Stimulated activated CD4-positive, alpha-beta T cell treated with anti-CD3 and anti-CD28 coated beads, Interleukin-4, amount 100 ng/mL, for 24 hours (primary cell): ENCODE data around the gene FUT4.
"Not testable (repeated sequence)": the region's sequence is repeated elsewhere in the genome, so short reads cannot be mapped to it uniquely, and the experiment has no call there.

ENCODE experiments used
- DNase-seq: peaks from one replicate; pipeline ENCODE4 v3.0.0-alpha.2; 2020

Gene FUT4

GRCh38 chr11:94568717-94569116 lies 25.0 kb downstream of the FUT4 start:
- no peak for DNase-seq

DNA sequence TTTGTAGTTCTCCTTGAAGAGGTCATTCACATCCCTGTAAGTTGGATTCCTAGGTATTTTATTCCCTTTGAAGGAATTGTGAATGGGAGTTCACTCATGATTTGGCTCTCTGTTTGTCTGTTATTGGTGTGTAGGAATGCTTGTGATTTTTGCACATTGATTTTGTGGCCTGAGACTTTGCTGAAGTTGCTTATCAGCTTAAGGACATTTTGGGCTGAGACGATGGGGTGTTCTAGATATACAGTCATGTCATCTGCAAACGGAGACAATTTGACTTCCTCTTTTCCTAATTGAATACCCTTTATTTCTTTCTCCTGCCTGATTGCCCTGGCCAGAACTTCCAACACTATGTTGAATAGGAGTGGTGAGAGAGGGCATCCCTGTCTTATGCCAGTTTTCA lies 29.3 kb downstream of the FUT4 start:
- not testable (repeated sequence) for DNase-seq

DNA sequence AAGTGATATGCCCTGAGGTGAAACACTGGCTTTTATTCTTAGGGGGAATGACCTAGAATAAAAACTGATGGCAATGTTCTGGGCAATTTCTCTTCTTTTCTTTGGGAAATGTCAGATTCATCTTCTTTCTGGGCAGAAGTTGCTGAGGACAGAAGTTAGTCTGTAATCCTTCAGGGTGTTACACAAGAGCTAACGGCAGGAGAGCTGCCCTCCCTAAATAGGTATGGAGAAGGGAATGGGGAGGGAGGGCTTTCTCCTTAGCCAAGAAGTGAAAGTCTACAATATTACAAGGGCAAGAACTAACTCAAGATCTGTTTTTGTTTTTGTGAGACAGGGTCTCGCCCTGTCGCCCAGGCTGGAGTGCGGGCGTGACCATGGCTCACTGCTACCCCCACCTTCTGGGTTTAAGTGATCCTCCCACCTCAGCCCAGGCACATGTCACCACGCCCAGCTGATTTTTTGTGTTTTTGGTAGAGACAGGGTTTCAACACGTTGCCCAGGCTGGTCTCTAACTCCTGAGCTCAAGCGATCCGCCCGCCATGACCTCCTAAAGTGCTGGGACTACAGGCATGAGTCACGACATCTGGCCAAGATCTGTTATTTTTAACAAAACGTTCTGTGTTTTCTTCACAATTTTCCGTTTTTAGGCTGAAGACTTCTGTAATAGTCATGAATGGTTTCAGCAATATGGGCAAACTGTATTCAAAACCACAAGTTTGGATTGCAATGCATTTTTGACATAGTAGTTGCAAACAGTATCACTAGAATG lies 30.7 kb downstream of the FUT4 start:
- no peak for DNase-seq

GRCh38 chr11:94576306-94576705 lies 32.6 kb downstream of the FUT4 start:
- DNase-seq: no peak

DNA sequence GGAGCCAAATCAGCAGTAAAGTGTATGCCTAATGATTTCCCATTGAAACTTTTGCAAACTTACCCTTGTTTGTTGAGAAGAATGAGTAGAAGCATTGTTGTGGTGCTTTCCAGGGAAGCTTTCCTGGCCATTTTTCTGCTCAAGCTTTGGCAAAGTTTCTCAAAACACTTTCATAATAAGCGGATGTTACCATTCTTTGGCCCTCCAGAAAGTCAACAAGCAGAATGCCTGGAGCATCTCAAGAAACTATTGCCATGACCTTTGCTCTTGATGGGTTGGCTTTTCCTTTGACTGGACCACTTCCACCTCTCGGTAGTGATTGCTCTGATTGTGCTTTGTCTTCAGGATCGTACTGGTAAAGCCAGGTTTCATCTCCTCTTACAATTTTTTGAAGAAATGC lies 34.1 kb downstream of the FUT4 start:
- no peak for DNase-seq

- DNase-seq: no peak
These were observed 38.2 kb downstream of the FUT4 start for GRCh38 chr11:94581926-94582325.

GRCh38 chr11:94583213-94583865 lies 39.6 kb downstream of the FUT4 start:
- no peak for DNase-seq

- DNase-seq: no peak
These were observed 40.3 kb downstream of the FUT4 start for GRCh38 chr11:94583866-94584500.

GRCh38 chr11:94584978-94585377 lies 41.3 kb downstream of the FUT4 start:
- no peak for DNase-seq

DNA sequence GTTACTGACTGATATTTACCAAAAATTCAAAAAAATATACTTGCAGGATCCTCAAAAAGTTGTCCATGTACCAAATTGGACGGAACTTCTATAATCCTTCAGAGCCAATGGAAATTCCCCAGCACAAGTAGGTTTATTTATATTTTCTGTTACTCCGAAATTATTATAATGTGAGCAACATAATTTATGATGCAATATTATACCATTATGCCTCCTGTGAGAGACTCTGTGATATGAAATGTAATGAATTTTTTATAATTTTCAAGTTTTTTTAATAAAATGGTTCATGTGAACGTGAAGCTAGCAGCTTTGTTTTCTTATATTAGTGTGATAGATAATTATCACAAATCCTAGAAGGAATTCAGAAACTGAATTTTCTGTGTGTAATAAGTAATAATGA lies 41.7 kb downstream of the FUT4 start:
- DNase-seq: no peak

DNA sequence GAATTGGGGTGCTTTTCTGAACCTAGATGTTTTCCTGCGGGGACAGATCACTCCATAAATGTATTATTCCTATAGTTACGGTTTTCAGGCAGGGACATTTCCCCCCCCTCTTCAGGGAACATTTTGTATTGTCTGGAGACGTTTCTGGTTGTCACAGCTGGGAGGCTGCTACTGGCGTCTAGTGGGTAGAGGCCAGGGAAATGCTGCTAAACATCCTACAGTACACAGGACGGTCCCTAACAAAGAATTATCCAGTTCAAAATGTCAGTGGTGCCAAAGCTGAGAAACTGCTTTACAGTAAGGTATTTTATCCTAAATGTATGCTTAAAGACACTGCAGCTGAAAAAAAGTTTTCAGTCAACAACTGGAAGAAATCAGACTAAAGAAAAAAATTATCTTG lies 42.8 kb downstream of the FUT4 start:
- DNase-seq: no peak

- DNase-seq: no peak
These were observed 43.3 kb downstream of the FUT4 start for GRCh38 chr11:94586978-94587377.

DNA sequence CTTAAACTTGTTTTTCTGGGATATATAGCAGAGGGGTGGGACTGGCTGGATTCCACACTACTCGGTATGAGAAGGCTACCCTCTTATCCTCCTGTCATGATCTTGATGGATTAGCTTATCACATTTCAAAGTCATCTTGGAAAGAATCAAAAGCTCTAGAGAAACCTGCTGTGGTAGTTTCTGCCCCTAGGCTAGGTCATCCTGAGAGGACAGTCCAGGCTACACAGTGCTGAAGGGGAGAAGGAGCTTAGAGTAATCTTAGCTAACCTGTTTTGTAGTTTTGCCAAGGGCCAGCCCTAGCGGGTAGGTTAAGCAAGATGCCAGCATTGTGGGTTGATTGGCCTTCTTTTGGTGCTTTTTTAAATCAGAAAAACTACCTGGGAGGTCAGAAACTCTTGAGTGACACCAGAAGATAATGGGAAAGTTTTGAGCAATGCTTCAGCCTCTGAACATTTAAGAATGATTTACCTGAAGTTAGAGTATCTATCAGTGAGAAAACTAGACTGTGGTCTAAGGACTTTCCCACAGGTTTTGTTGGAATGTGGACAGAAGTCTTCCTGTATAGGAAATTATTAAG lies 44.7 kb downstream of the FUT4 start:
- DNase-seq: no peak

DNA sequence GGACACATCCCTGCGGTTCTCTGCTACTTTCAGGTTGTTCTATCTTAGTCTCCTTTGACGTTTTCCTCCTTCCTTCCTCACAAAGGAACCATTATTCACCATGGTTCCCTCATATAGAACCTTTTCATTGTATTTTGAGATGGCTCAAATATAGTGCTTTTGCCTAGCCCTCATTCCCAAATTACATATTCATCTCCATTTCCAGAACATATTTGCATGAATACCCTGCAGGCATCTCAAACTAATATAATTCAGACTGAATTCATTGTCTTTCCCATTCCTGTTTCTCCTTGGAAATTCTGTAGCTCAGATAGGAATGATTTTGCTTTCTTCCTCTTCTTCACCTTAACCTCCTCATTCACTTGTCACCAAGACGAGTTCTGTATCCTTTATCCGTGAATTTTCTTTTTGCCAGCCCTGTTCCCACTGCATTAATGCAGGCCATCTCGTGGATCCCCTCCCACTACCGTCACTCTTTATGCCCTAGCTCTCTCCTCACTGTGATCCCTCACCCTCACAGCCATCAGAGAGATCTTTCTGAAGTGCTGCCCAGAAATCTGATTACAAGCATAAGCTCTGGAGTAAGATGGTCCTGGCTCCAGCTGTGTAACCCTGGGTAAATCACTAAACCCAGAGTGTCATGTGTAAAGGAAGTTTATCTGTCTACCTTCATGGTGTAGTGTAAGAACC lies 46.8 kb downstream of the FUT4 start:
- DNase-seq: no peak

- no peak for DNase-seq
These were observed 49.3 kb downstream of the FUT4 start for GRCh38 chr11:94593030-94593429.

GRCh38 chr11:94595076-94595475 lies 51.4 kb downstream of the FUT4 start:
- DNase-seq: no peak

DNA sequence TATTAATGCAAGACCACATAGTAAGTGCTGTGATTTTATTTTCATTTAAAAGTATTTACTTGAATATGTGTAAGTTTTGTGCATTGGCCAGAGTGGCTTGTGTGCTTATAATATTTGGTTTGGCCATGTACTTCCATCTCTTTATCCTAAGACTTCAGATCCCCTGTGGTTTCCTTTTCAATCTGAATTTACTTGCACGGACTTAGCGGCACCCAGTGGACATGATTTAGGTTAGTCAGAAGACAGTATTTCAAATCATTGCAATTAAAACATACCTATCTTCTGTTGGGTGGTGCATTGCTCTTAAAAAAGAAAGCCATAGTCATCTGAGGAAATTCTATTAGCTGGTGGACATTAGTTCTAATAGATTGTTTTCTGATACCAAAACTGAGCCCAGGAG lies 54.2 kb downstream of the FUT4 start:
- DNase-seq: no peak
